ENCODE measurements around the gene GJC1.
"Not testable (repeated sequence)": the region's sequence is repeated elsewhere in the genome, so short reads cannot be mapped to it uniquely, and the experiment has no call there.

Gene GJC1

DNA sequence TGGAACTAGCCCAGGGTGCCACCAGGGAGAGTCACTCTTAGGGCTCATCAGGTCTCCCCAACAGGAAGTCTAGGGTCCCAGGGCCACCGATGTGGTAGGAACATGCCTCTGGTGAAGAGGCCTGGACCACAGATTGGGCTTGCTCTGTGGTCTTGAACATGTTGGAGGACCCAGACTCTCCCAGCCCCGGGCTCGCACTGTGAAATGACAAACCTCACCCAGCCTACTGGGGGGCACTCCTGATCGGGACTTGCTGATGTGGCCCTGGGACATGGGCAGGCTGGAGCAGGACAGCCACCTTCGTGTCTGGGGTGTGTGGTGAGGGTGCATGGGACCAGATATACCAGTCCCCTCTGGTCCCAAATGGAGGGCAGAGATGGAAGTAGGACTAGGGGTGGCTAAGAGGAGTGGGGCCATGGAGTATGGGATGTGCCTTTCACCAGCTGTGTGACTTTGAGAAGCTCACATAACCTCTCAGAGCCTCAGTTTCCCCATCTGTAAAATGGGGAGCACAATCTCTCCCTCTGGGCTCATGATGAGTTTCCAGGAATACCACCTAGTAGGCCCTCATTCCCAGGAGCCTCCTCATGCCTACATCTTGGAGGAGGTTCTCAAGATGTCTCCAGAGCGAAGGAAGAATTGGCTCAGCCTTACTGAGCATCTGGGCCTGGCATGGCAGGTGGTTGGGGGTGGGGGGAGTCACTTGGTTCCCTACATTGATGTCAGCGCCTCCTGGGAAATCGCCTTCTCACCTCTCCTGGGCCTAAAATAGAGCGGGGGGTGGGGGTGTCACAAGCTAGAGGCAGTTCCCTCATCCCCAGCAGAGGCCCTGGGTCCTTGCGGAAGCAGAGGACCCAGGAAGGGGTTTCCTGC lies 72.8 kb downstream of the GJC1 start:
- no peak for DNase-seq (ENCODE audit: low read depth, low spot score)
- TF ChIP-seq YY1 (IDR thresholded peaks at IDR 0.05; ENCODE audit: insufficient read depth, insufficient read length): no peak
- TF ChIP-seq ZNF274 (IDR thresholded peaks at IDR 0.05; ENCODE audit: low read depth, low read length): no peak
- no peak for TF ChIP-seq SUZ12 (IDR thresholded peaks at IDR 0.05; ENCODE audit: extremely low read depth, insufficient read depth, insufficient read length)
- Histone ChIP-seq H3K36me3 (ENCODE audit: insufficient read depth, insufficient read length, low read length) (peaks cover 4% of the 10 kb centered on the region), H3K4me1 (ENCODE audit: insufficient read depth, insufficient read length) (peaks cover 20% of the 10 kb centered on the region), H3K9me3 (ENCODE audit: insufficient read depth, low read length) (no peaks in the 10 kb centered on the region), H3K4me3 (ENCODE audit: insufficient read length, low read depth) (no peak overlapping the region), H3K27me3 (ENCODE audit: insufficient read depth, insufficient read length) (peaks cover 36% of the 10 kb centered on the region), H3K9ac (ENCODE audit: insufficient read length, low read depth) (no peak overlapping the region)

DNA sequence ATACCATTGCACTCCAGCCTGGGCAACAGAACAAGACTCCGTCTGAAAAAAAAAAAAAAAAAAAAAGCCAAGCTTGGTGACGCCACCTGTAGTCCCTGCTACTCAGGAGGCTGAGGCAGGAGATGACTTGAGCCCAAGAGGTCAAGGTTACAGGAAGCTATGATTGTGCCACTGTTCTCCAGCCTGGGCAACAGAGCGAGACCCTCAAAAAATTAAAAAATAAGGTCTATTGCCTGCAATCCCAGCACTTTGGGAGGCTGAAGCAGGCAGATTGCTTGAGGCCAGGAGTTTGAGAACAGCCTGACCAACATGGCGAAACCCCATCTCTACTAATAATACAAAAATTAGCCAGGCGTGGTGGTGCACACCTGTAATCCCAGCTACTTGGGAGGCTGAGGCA lies 74.9 kb downstream of the GJC1 start:
- Histone ChIP-seq H3K4me1 (ENCODE audit: insufficient read depth, insufficient read length) (peaks cover 10% of the 10 kb centered on the region), H3K27me3 (ENCODE audit: insufficient read depth, insufficient read length) (peaks cover 31% of the 10 kb centered on the region), H3K36me3 (ENCODE audit: insufficient read depth, insufficient read length, low read length) (peaks cover 23% of the 10 kb centered on the region)
- H3K9ac ChIP-seq (ENCODE audit: insufficient read length, low read depth); H3K9me3 ChIP-seq (ENCODE audit: insufficient read depth, low read length); H3K4me3 ChIP-seq (ENCODE audit: insufficient read length, low read depth); DNase-seq (ENCODE audit: low read depth, low spot score): not testable (repeated sequence)

DNA sequence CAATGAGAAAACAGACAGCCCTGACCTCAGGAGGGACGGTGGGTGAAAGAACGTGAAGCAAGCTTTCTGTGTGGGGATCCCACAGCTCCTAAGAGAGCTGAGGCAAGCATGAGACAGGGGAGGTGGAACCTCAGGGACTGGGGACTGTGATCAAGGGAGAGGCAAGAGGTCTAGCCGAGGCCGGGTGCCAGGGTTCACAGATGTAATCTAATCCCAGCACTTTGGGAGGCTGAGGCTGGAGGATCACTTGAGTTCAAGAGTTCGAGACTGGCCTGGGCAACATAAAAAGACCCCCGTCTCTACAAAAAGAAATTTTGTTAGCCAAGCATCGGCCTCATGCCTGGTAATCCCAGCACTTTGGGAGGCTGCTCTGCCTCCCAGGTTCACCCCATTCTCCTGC lies 75.8 kb downstream of the GJC1 start:
- Histone ChIP-seq H3K9ac (ENCODE audit: insufficient read length, low read depth) (no peak overlapping the region), H3K9me3 (ENCODE audit: insufficient read depth, low read length) (no peaks in the 10 kb centered on the region), H3K4me3 (ENCODE audit: insufficient read length, low read depth) (no peak overlapping the region), H3K4me1 (ENCODE audit: insufficient read depth, insufficient read length) (peaks cover 1% of the 10 kb centered on the region), H3K27me3 (ENCODE audit: insufficient read depth, insufficient read length) (peaks cover 22% of the 10 kb centered on the region), H3K36me3 (ENCODE audit: insufficient read depth, insufficient read length, low read length) (peaks cover 32% of the 10 kb centered on the region)
- TF ChIP-seq SUZ12 (IDR thresholded peaks at IDR 0.05; ENCODE audit: extremely low read depth, insufficient read depth, insufficient read length) (no peak), YY1 (IDR thresholded peaks at IDR 0.05; ENCODE audit: insufficient read depth, insufficient read length) (no peak), ZNF274 (IDR thresholded peaks at IDR 0.05; ENCODE audit: low read depth, low read length) (no peak)
- no peak for DNase-seq (ENCODE audit: low read depth, low spot score)

DNA sequence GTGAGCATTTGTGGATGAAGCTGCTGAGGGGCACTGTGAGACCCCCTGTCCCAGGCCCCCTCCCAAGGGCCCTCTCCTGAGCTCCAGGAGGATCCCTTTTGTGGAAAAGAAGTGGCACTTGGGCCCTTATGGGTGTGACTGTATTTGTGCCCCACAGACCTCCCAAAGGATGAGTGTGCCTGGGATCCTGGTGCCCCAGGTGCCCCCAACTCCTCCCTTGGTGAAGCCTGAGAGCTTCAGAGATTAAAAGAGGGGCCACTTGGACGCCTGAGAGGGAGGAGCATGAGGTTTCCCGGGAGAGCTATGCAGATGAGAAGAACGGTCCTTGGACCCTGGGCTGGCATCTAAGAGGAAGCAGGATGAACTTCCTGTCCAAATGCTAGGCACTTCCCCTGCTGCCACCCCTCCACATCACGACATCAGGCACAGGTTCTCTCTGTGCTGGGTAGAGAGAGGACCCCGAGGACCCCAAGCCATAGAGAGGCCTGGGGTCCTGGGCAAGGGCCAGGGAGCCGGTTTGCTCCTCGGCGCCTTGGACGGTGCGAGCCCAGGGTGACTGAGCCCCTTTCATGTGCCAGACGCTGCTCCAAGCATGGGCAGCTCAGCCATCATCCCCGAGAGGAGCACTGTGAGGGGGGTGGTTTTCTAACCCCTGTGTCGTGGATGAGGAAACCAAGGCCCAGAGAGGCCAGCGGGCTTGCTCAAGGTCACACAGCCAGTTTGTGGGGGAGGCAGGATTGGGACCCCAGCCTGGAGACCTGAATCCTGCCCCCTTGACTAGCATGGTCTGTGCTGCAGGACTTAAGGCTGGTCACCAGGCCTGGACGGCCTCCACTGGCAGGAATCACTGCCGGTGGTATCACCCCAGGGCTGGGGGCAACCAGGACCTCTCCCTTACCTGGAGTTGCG lies 76.9 kb downstream of the GJC1 start:
- H3K9me3 ChIP-seq (ENCODE audit: insufficient read depth, low read length): no peaks in the 10 kb centered on the region
- no peaks in the 10 kb centered on the region for H3K4me1 ChIP-seq (ENCODE audit: insufficient read depth, insufficient read length)
- DNase-seq (ENCODE audit: low read depth, low spot score): no peak
- peaks cover 42% of the 10 kb centered on the region for H3K36me3 ChIP-seq (ENCODE audit: insufficient read depth, insufficient read length, low read length)
- no peak for TF ChIP-seq ZNF274 (IDR thresholded peaks at IDR 0.05; ENCODE audit: low read depth, low read length)
- no peak for TF ChIP-seq SUZ12 (IDR thresholded peaks at IDR 0.05; ENCODE audit: extremely low read depth, insufficient read depth, insufficient read length)
- TF ChIP-seq YY1 (IDR thresholded peaks at IDR 0.05; ENCODE audit: insufficient read depth, insufficient read length): no peak
- H3K9ac ChIP-seq (ENCODE audit: insufficient read length, low read depth): no peak overlapping the region
- peaks cover 15% of the 10 kb centered on the region for H3K27me3 ChIP-seq (ENCODE audit: insufficient read depth, insufficient read length)
- H3K4me3 ChIP-seq (ENCODE audit: insufficient read length, low read depth): no peak overlapping the region

DNA sequence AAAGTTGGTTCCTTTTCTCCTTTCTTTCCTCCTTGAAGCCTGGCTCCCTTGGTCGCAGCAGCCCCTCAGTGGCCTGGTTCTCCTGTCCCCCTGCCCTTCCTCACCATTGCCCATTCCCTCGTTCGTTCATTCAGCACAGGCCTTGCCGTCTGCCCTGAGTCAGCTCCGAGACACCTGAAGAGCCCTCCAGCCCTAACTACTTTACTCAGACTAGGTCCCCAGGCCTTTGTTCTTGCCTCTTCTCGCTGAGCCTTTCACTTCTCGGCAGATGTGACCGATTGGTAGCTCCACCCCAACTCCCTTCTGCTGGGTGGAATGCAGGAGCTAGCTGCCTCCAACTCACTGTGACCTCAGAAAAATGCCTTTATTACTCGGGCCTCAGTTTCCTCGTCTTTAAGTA lies 78.3 kb downstream of the GJC1 start:
- no peak for DNase-seq (ENCODE audit: low read depth, low spot score)

DNA sequence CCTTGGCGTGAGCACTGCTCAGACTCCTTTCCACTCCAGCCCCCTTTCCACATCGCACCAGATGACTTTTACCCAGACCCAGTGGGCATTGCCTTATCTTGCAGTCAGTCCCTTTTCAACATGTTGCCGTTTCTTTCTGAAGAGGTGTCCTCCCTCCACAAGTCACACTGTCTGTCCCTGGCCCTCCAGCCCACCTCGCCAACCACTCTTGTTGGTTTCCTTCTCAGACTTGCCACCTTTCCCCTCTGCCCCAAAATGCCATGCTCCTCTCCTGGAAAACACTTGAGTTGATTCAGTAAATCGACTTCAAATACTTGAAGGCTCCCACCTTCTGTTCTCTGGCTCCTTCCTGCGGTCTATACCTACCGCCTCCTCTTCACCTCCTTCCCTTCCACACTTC lies 78.8 kb downstream of the GJC1 start:
- H3K27me3 ChIP-seq (ENCODE audit: insufficient read depth, insufficient read length): no peaks in the 10 kb centered on the region
- H3K4me3 ChIP-seq (ENCODE audit: insufficient read length, low read depth): no peak overlapping the region
- no peaks in the 10 kb centered on the region for H3K9me3 ChIP-seq (ENCODE audit: insufficient read depth, low read length)
- TF ChIP-seq ZNF274 (IDR thresholded peaks at IDR 0.05; ENCODE audit: low read depth, low read length): no peak
- no peak for TF ChIP-seq SUZ12 (IDR thresholded peaks at IDR 0.05; ENCODE audit: extremely low read depth, insufficient read depth, insufficient read length)
- no peak for TF ChIP-seq YY1 (IDR thresholded peaks at IDR 0.05; ENCODE audit: insufficient read depth, insufficient read length)
- H3K9ac ChIP-seq (ENCODE audit: insufficient read length, low read depth): no peak overlapping the region
- no peak for DNase-seq (ENCODE audit: low read depth, low spot score)
- peaks cover 3% of the 10 kb centered on the region for H3K4me1 ChIP-seq (ENCODE audit: insufficient read depth, insufficient read length)
- H3K36me3 ChIP-seq (ENCODE audit: insufficient read depth, insufficient read length, low read length): peaks cover 58% of the 10 kb centered on the region

More for the DNA sequence above, 78.3 kb downstream of the GJC1 start:
- no peak for TF ChIP-seq ZNF274 (IDR thresholded peaks at IDR 0.05; ENCODE audit: low read depth, low read length)
- TF ChIP-seq YY1 (IDR thresholded peaks at IDR 0.05; ENCODE audit: insufficient read depth, insufficient read length): no peak
- no peak for TF ChIP-seq SUZ12 (IDR thresholded peaks at IDR 0.05; ENCODE audit: extremely low read depth, insufficient read depth, insufficient read length)
- H3K27me3 ChIP-seq (ENCODE audit: insufficient read depth, insufficient read length): peaks cover under 1% of the 10 kb centered on the region
- peaks cover 2% of the 10 kb centered on the region for H3K4me1 ChIP-seq (ENCODE audit: insufficient read depth, insufficient read length)
- peaks cover 56% of the 10 kb centered on the region for H3K36me3 ChIP-seq (ENCODE audit: insufficient read depth, insufficient read length, low read length)
- no peaks in the 10 kb centered on the region for H3K9me3 ChIP-seq (ENCODE audit: insufficient read depth, low read length)
- no peak overlapping the region for H3K4me3 ChIP-seq (ENCODE audit: insufficient read length, low read depth)
- H3K9ac ChIP-seq (ENCODE audit: insufficient read length, low read depth): no peak overlapping the region

DNA sequence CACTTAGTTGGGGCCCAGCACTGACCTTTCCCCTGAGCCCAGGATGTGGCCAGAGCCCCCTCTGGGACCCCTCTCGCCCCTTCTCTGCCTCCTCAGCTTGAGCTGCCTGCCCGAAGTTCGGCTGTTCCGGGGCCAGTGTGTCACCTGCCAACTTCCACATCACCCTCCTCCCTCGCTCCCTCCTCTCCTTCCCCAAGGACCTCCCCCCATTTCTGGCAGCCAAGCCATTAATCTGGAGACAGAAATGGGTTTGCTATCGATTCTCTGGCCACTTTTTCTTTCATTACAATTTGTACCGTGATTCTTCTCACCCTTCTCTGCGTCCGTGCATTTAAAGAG lies 80.1 kb downstream of the GJC1 start:
- no peaks in the 10 kb centered on the region for H3K27me3 ChIP-seq (ENCODE audit: insufficient read depth, insufficient read length)
- DNase-seq (ENCODE audit: low read depth, low spot score): no peak
- peaks cover 3% of the 10 kb centered on the region for H3K4me1 ChIP-seq (ENCODE audit: insufficient read depth, insufficient read length)
- no peak overlapping the region for H3K4me3 ChIP-seq (ENCODE audit: insufficient read length, low read depth)
- H3K9me3 ChIP-seq (ENCODE audit: insufficient read depth, low read length): no peaks in the 10 kb centered on the region
- no peak overlapping the region for H3K9ac ChIP-seq (ENCODE audit: insufficient read length, low read depth)
- H3K36me3 ChIP-seq (ENCODE audit: insufficient read depth, insufficient read length, low read length): peaks cover 61% of the 10 kb centered on the region
- TF ChIP-seq ZNF274 (IDR thresholded peaks at IDR 0.05; ENCODE audit: low read depth, low read length) (no peak), SUZ12 (IDR thresholded peaks at IDR 0.05; ENCODE audit: extremely low read depth, insufficient read depth, insufficient read length) (no peak), YY1 (IDR thresholded peaks at IDR 0.05; ENCODE audit: insufficient read depth, insufficient read length) (no peak)
